Measurements from ENCODE around the gene CGB3. TPM values are rescaled to one million over a fixed set of nuclear protein-coding genes. Genes with fewer than 3 reads are reported as not detected.
"Not testable (repeated sequence)": the region's sequence is repeated elsewhere in the genome, so short reads cannot be mapped to it uniquely, and the experiment has no call there.

CGB3 gene
- total RNA-seq, 1 experiment from 2014 or later: not detected

DNA sequence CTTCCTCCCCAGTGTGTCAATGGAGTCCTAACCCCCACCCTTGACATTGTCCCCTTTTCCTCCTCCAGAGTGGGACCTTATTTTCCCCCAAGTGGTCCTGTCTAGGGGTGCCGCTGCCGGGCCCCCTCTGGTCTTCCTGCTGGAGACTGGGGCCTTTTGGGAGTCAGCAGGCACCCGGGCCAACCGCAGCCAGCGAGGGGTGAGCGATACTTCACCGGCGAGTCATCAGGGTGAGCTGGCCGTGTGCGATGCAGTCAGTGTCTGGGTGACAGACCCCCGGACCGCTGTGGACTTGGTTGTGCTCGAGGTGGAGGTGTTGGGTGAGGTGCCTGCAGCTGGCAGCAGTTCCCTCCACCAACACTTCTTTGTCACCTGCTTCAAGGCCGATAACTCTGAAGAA lies 5.6 kb upstream of the CGB3 start:
- H3K4me1 Mint-ChIP-seq (ENCODE audit: low read depth, unreplicated experiment); H3K9me3 ChIP-seq; H3K36me3 ChIP-seq (ENCODE audit: control insufficient read depth, insufficient read depth, low read length); CTCF ChIA-PET; H3K4me1 ChIP-seq; H3K27me3 ChIP-seq (replicated peaks; ENCODE audit: control insufficient read depth, insufficient read depth, low read length); H3K9me3 Mint-ChIP-seq (ENCODE audit: unreplicated experiment); H3K4me3 Mint-ChIP-seq (ENCODE audit: unreplicated experiment); POLR2A ChIA-PET; H3K36me3 Mint-ChIP-seq (ENCODE audit: insufficient read depth, unreplicated experiment); BruUV-seq (replicated peaks); H3K4me3 ChIP-seq (ENCODE audit: low read depth, low read length); intact Hi-C loops (cut with micrococcal nuclease; ENCODE audit: unreplicated experiment); DNase-seq; H3K27ac Mint-ChIP-seq (ENCODE audit: unreplicated experiment); H3K27me3 Mint-ChIP-seq (ENCODE audit: insufficient read depth, unreplicated experiment): not testable (repeated sequence)

DNA sequence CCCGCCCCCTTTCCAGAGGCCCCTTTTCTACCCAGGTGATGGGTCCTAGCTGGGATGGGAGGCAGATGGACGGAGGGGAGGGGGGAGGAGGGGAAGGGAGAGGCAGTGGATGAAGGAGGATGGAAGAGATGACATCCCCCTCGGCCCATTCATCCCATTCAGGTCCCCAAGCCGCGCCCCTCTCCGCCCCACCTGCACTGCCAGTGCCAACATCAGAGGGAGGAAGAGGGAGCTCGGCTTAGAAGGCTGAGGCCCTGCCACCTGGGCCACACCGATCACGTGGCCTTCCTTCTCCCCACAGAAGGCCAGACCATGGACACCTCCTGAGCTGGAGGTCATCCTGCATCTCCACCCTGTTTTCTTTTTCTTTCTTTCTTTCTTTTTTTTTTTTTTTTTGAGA lies 4.6 kb upstream of the CGB3 start:
- H3K36me3 Mint-ChIP-seq (ENCODE audit: insufficient read depth, unreplicated experiment); H3K9me3 ChIP-seq; intact Hi-C loops (cut with micrococcal nuclease; ENCODE audit: unreplicated experiment); H3K4me3 Mint-ChIP-seq (ENCODE audit: unreplicated experiment); H3K27me3 Mint-ChIP-seq (ENCODE audit: insufficient read depth, unreplicated experiment); H3K27me3 ChIP-seq (replicated peaks; ENCODE audit: control insufficient read depth, insufficient read depth, low read length); H3K9me3 Mint-ChIP-seq (ENCODE audit: unreplicated experiment); H3K4me1 ChIP-seq; H3K27ac Mint-ChIP-seq (ENCODE audit: unreplicated experiment); DNase-seq; H3K4me3 ChIP-seq (ENCODE audit: low read depth, low read length); H3K36me3 ChIP-seq (ENCODE audit: control insufficient read depth, insufficient read depth, low read length); CTCF ChIA-PET; BruUV-seq (replicated peaks); H3K4me1 Mint-ChIP-seq (ENCODE audit: low read depth, unreplicated experiment): not testable (repeated sequence)
- POLR2A ChIA-PET: interaction anchor here (0.6 kb wide), 1 partner anchor 658 kb away, joined by 3 read pairs; no protein-coding TSS in a partner anchor

DNA sequence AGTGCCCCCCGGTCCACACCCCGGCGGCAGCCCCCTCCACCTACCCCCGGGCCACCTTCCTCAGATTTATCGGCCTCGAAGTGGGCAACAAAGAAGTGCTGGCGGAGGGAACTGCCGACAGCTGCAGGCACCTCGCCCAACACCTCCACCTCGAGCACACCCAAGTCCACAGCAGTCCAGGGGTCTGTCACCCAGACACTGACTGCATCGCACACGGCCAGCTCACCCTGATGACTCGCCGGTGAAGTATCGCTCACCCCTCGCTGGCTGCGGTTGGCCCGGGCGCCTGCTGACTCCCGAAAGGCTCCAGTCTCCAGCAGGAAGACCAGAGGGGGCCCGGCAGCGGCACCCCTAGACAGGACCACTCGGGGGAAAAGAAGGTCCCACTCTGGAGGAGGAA lies 1.5 kb upstream of the CGB3 start:
- BruUV-seq (replicated peaks); H3K27ac Mint-ChIP-seq (ENCODE audit: unreplicated experiment); H3K9me3 Mint-ChIP-seq (ENCODE audit: unreplicated experiment); H3K9me3 ChIP-seq; H3K27me3 Mint-ChIP-seq (ENCODE audit: insufficient read depth, unreplicated experiment); H3K36me3 ChIP-seq (ENCODE audit: control insufficient read depth, insufficient read depth, low read length); DNase-seq; H3K4me3 Mint-ChIP-seq (ENCODE audit: unreplicated experiment); H3K27me3 ChIP-seq (replicated peaks; ENCODE audit: control insufficient read depth, insufficient read depth, low read length); H3K36me3 Mint-ChIP-seq (ENCODE audit: insufficient read depth, unreplicated experiment); intact Hi-C loops (cut with micrococcal nuclease; ENCODE audit: unreplicated experiment); CTCF ChIA-PET; H3K4me3 ChIP-seq (ENCODE audit: low read depth, low read length); H3K4me1 ChIP-seq; POLR2A ChIA-PET: not testable (repeated sequence)
- peaks cover 10% of the 10 kb centered on the region for H3K4me1 Mint-ChIP-seq (ENCODE audit: low read depth, unreplicated experiment)

DNA sequence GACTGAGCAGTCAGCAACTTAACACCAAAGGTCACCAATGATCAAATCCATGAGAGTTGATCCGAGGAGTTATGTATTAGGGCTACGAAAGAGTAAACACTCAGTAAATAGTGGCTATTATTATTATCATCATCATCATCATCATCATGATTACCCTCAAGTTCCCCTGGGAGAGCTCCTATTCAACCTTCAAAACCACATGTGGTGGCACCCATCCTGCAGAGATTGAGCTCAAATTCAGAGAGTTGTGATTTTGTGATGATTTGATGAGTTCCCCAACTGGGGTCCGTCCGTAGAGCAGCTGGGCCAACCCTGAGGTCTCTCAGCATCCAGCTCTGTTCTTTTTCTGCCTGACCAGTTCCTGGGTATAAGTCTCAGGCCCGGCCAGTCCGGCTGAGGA lies 955 bp upstream of the CGB3 start:
- H3K4me1 ChIP-seq; H3K9me3 ChIP-seq; H3K4me3 Mint-ChIP-seq (ENCODE audit: unreplicated experiment); H3K27me3 ChIP-seq (replicated peaks; ENCODE audit: control insufficient read depth, insufficient read depth, low read length); H3K27ac Mint-ChIP-seq (ENCODE audit: unreplicated experiment); intact Hi-C loops (cut with micrococcal nuclease; ENCODE audit: unreplicated experiment); CTCF ChIA-PET; H3K27me3 Mint-ChIP-seq (ENCODE audit: insufficient read depth, unreplicated experiment); H3K36me3 Mint-ChIP-seq (ENCODE audit: insufficient read depth, unreplicated experiment); DNase-seq; H3K4me3 ChIP-seq (ENCODE audit: low read depth, low read length); POLR2A ChIA-PET; H3K36me3 ChIP-seq (ENCODE audit: control insufficient read depth, insufficient read depth, low read length); H3K9me3 Mint-ChIP-seq (ENCODE audit: unreplicated experiment); BruUV-seq (replicated peaks): not testable (repeated sequence)
- H3K4me1 Mint-ChIP-seq (ENCODE audit: low read depth, unreplicated experiment): peaks cover 15% of the 10 kb centered on the region

DNA sequence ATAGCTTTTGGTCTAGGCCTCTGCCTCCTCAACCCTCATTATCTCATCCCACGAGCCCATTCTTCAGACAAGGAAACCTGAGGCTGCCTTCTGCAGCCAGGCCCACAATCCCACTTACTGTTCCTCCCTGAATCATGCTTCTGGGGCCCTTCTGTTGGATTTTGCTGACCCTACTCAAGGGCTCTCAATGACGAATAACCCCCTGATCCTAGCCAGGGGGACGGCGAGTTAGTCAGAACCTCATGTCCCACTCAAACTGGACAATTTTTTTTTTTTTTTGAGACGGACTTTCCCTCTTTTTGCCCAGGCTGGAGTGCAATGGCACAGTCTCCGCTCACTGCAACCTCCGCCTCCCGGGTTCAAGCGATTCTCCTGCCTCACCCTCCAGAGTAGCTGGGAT lies 2.0 kb downstream of the CGB3 start:
- no peak overlapping the region for H3K4me3 ChIP-seq (ENCODE audit: low read depth, low read length)
- Mint-ChIP-seq H3K4me3 (ENCODE audit: unreplicated experiment) (peak overlapping the region; percentile 23), H3K27ac (ENCODE audit: unreplicated experiment) (no peak overlapping the region), H3K9me3 (ENCODE audit: unreplicated experiment) (no peaks in the 10 kb centered on the region), H3K4me1 (ENCODE audit: low read depth, unreplicated experiment) (peaks cover 21% of the 10 kb centered on the region), H3K27me3 (ENCODE audit: insufficient read depth, unreplicated experiment) (no peaks in the 10 kb centered on the region), H3K36me3 (ENCODE audit: insufficient read depth, unreplicated experiment) (peaks cover 15% of the 10 kb centered on the region)
- H3K9me3 ChIP-seq: no peaks in the 10 kb centered on the region
- intact Hi-C loops (cut with micrococcal nuclease; ENCODE audit: unreplicated experiment): no loop called here
- H3K36me3 ChIP-seq (ENCODE audit: control insufficient read depth, insufficient read depth, low read length): no peaks in the 10 kb centered on the region
- H3K4me1 ChIP-seq: 0 out of 2 replicates have a peak, but pooled peaks cover 9% of the 10 kb centered on the region
- H3K27me3 ChIP-seq (replicated peaks; ENCODE audit: control insufficient read depth, insufficient read depth, low read length): no peaks in the 10 kb centered on the region; the same call in 1 of the 2 replicates
- POLR2A ChIA-PET: no interaction called here
- CTCF ChIA-PET: no interaction called here
- no TSS peak for BruUV-seq (replicated peaks)
- no peak for DNase-seq
- TF ChIP-seq, protein P1, sequence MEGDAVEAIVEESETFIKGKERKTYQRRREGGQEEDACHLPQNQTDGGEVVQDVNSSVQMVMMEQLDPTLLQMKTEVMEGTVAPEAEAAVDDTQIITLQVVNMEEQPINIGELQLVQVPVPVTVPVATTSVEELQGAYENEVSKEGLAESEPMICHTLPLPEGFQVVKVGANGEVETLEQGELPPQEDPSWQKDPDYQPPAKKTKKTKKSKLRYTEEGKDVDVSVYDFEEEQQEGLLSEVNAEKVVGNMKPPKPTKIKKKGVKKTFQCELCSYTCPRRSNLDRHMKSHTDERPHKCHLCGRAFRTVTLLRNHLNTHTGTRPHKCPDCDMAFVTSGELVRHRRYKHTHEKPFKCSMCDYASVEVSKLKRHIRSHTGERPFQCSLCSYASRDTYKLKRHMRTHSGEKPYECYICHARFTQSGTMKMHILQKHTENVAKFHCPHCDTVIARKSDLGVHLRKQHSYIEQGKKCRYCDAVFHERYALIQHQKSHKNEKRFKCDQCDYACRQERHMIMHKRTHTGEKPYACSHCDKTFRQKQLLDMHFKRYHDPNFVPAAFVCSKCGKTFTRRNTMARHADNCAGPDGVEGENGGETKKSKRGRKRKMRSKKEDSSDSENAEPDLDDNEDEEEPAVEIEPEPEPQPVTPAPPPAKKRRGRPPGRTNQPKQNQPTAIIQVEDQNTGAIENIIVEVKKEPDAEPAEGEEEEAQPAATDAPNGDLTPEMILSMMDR (IDR thresholded peaks at IDR 0.05; ENCODE audit: insufficient read depth in 1 of 2, low read depth in 1 of 2, low read length in 1 of 2, severe bottlenecking in 1 of 2, unreplicated experiment in 1 of 2): no peak

Data from Caco-2 (cell line).